Glutamatergic neuron (in vitro differentiated cells): ENCODE data around the gene HIVEP3. TPM values are rescaled to one million over a fixed set of nuclear protein-coding genes. Genes with fewer than 3 reads are reported as not detected.

Source experiments
- DNase-seq: peaks from one replicate; pipeline ENCODE4 v3.0.0; 2022
- H3K27ac Mint-ChIP-seq: one replicate; pipeline ENCODE4 v1.8.0; 2020; ENCODE audit warnings: mild to moderate bottlenecking, mixed read lengths, inconsistent platforms; ENCODE audit not compliant: unreplicated experiment
- H3K27me3 Mint-ChIP-seq: one replicate; pipeline ENCODE4 v1.8.0; 2020; ENCODE audit warnings: mild to moderate bottlenecking, moderate library complexity, mixed read lengths, inconsistent platforms; ENCODE audit not compliant: unreplicated experiment
- H3K36me3 Mint-ChIP-seq: one replicate; pipeline ENCODE4 v1.8.0; 2020; ENCODE audit warnings: mild to moderate bottlenecking, mixed read lengths, inconsistent platforms; ENCODE audit not compliant: unreplicated experiment
- H3K4me1 Mint-ChIP-seq: one replicate; pipeline ENCODE4 v1.8.0; 2020; ENCODE audit warnings: mild to moderate bottlenecking, low read depth, mixed read lengths, inconsistent platforms; ENCODE audit not compliant: unreplicated experiment
- H3K4me3 Mint-ChIP-seq: one replicate; pipeline ENCODE4 v1.8.0; 2020; ENCODE audit warnings: mild to moderate bottlenecking, mixed read lengths, inconsistent platforms; ENCODE audit not compliant: unreplicated experiment
- H3K9me3 Mint-ChIP-seq: one replicate; pipeline ENCODE4 v1.8.0; 2020; ENCODE audit warnings: mild to moderate bottlenecking, moderate library complexity, mixed read lengths, inconsistent platforms; ENCODE audit not compliant: unreplicated experiment
- CTCF ChIP-seq: fragments of 200-600 bp; sonication (generic); IDR thresholded peaks from one replicate; pipeline ENCODE4 v1.5.0; 2021; ENCODE audit not compliant: partially characterized antibody, unreplicated experiment
- total RNA-seq: library from RNA; stranded (reverse); fragmentation: NEBNext Ultra II Directional; extraction: Animal tissue kit (Norgen Biotek cat#: 25700); gene quantifications from one replicate; pipeline ENCODE4 v1.2.1, GENCODE V29; 2021; ENCODE audit not compliant: unreplicated experiment

HIVEP3 gene
- total RNA-seq, 1 donor from 2014 or later, result 15.1 TPM

GRCh38 chr1:41819843-41820242, 98.9 kb downstream of the HIVEP3 start:
- Mint-ChIP-seq H3K4me3 (no peak overlapping the region), H3K36me3 (no peaks in the 10 kb centered on the region), H3K27me3 (no peaks in the 10 kb centered on the region), H3K9me3 (peaks cover 4% of the 10 kb centered on the region), H3K4me1 (peaks cover 10% of the 10 kb centered on the region), H3K27ac (no peak overlapping the region)
- TF ChIP-seq CTCF, result no peak
- no peak for DNase-seq

- H3K4me3 Mint-ChIP-seq, result no peak overlapping the region
- DNase-seq, result no peak
- H3K27me3 Mint-ChIP-seq, result no peaks in the 10 kb centered on the region
These were observed 99.7 kb downstream of the HIVEP3 start for GRCh38 chr1:41819069-41819468.

GRCh38 chr1:41816061-41816460, 102.7 kb downstream of the HIVEP3 start:
- Mint-ChIP-seq H3K4me1 (peaks cover 4% of the 10 kb centered on the region), H3K27ac (no peak overlapping the region), H3K9me3 (peaks cover 2% of the 10 kb centered on the region), H3K27me3 (peaks cover 2% of the 10 kb centered on the region), H3K4me3 (no peak overlapping the region), H3K36me3 (no peaks in the 10 kb centered on the region)
- no peak for TF ChIP-seq CTCF
- no peak for DNase-seq

More at GRCh38 chr1:41819069-41819468, 99.7 kb downstream of the HIVEP3 start:
- Mint-ChIP-seq H3K27ac (no peak overlapping the region), H3K4me1 (peaks cover 7% of the 10 kb centered on the region), H3K36me3 (no peaks in the 10 kb centered on the region), H3K9me3 (peaks cover 4% of the 10 kb centered on the region)
- no peak for TF ChIP-seq CTCF

GRCh38 chr1:41813755-41814745, 104.7 kb downstream of the HIVEP3 start:
- no peak overlapping the region for H3K4me3 Mint-ChIP-seq
- peaks cover 2% of the 10 kb centered on the region for H3K27me3 Mint-ChIP-seq
- no peak for TF ChIP-seq CTCF
- H3K27ac Mint-ChIP-seq, result no peak overlapping the region
- peaks cover 2% of the 10 kb centered on the region for H3K9me3 Mint-ChIP-seq
- no peaks in the 10 kb centered on the region for H3K36me3 Mint-ChIP-seq
- DNase-seq, result no peak
- H3K4me1 Mint-ChIP-seq, result peaks cover 4% of the 10 kb centered on the region

- no peak for DNase-seq
- Mint-ChIP-seq H3K27ac (no peak overlapping the region), H3K9me3 (peaks cover 2% of the 10 kb centered on the region), H3K36me3 (no peaks in the 10 kb centered on the region), H3K4me3 (no peak overlapping the region), H3K4me1 (peaks cover 4% of the 10 kb centered on the region), H3K27me3 (peaks cover 4% of the 10 kb centered on the region)
- TF ChIP-seq CTCF, result no peak
These were observed 105.5 kb downstream of the HIVEP3 start for GRCh38 chr1:41813226-41813625.
